Measurements from ENCODE around the gene SLC7A10.
"Not testable (repeated sequence)": the region's sequence is repeated elsewhere in the genome, so short reads cannot be mapped to it uniquely, and the experiment has no call there.

SLC7A10 gene

GRCh38 chr19:33215438-33216197 is 10.0 kb downstream of the SLC7A10 start:
- no peak for DNase-seq

GRCh38 chr19:33214596-33214995 is 11.1 kb downstream of the SLC7A10 start:
- DNase-seq: no peak

- no peak for DNase-seq
Observed at GRCh38 chr19:33212436-33213172, 13.0 kb downstream of the SLC7A10 start.

GRCh38 chr19:33211794-33212435 is 13.7 kb downstream of the SLC7A10 start:
- no peak for DNase-seq

- no peak for DNase-seq
Observed at GRCh38 chr19:33210266-33210940, 15.2 kb downstream of the SLC7A10 start.

- not testable (repeated sequence) for DNase-seq
Observed at GRCh38 chr19:33209850-33210230, 15.8 kb downstream of the SLC7A10 start.

- DNase-seq: no peak
Observed at GRCh38 chr19:33208904-33209849, 16.5 kb downstream of the SLC7A10 start.

- DNase-seq: no peak
Observed at GRCh38 chr19:33208371-33208895, 17.2 kb downstream of the SLC7A10 start.

- no peak for DNase-seq
Observed at GRCh38 chr19:33207903-33208302, 17.7 kb downstream of the SLC7A10 start.

- DNase-seq: no peak
Observed at GRCh38 chr19:33207040-33207620, 18.5 kb downstream of the SLC7A10 start.

- DNase-seq: no peak
Observed at GRCh38 chr19:33206261-33207039, 19.2 kb downstream of the SLC7A10 start.

- DNase-seq: no peak
Observed at GRCh38 chr19:33205531-33206260, 20.0 kb downstream of the SLC7A10 start.

- no peak for DNase-seq
Observed at GRCh38 chr19:33205110-33205509, 20.5 kb downstream of the SLC7A10 start.

GRCh38 chr19:33204136-33204973 is 21.3 kb downstream of the SLC7A10 start:
- DNase-seq: no peak

GRCh38 chr19:33203529-33203928 is 22.1 kb downstream of the SLC7A10 start:
- no peak for DNase-seq

- DNase-seq: no peak
Observed at GRCh38 chr19:33202546-33203507, 22.8 kb downstream of the SLC7A10 start.

GRCh38 chr19:33201886-33202545 is 23.6 kb downstream of the SLC7A10 start:
- DNase-seq: no peak

All from CD4-positive, alpha-beta T cell treated with Interleukin-17A for 4 hours (primary cell).